Limb (tissue), 2 donors: ENCODE measurements around the gene SPC24.

ENCODE experiments used
- DNase-seq, 2 donors: peaks; one replicate each; pipeline ENCODE4 v3.0.0-alpha.2; 2016; ENCODE audit errors: extremely low spot score in 2 of 2

Gene SPC24

GRCh38 chr19:11155373-11156120, at the start of gene SPC24:
Gene SPC24 (minus strand): TSS chr19:11155782. CDS start chr19:11155776, 6 bp downstream.
- DNase-seq, result peak; percentile 96 to 99

GRCh38 chr19:11204943-11205349, 49.4 kb upstream of the SPC24 start:
- no peak for DNase-seq

- DNase-seq, result no peak
Measured at GRCh38 chr19:11204076-11204602, 48.6 kb upstream of the SPC24 start.

- peak; percentile 25 to 71 for DNase-seq
Measured at GRCh38 chr19:11203194-11204075, 47.9 kb upstream of the SPC24 start.

- DNase-seq, result no peak
Measured at GRCh38 chr19:11202488-11203193, 47.1 kb upstream of the SPC24 start.

- DNase-seq, result no peak
Measured at GRCh38 chr19:11201791-11202190, 46.2 kb upstream of the SPC24 start.

GRCh38 chr19:11200931-11201330, 45.3 kb upstream of the SPC24 start:
- DNase-seq, result no peak

- DNase-seq, result no peak
Measured at GRCh38 chr19:11200015-11200574, 44.5 kb upstream of the SPC24 start.

GRCh38 chr19:11199517-11199916, 43.9 kb upstream of the SPC24 start:
- DNase-seq, result no peak

- no peak for DNase-seq
Measured at GRCh38 chr19:11198769-11199424, 43.3 kb upstream of the SPC24 start.

GRCh38 chr19:11198175-11198534, 42.6 kb upstream of the SPC24 start:
- no peak for DNase-seq

- DNase-seq, result peak; percentile 83 to 94
Measured at GRCh38 chr19:11197291-11198174, 42.0 kb upstream of the SPC24 start, which contains the start of gene KANK2. Gene KANK2 (minus strand): TSS chr19:11197545. CDS start chr19:11194511, 3,034 bp downstream.

- DNase-seq, result peak; percentile 54 to 81
Measured at GRCh38 chr19:11196406-11197287, 41.1 kb upstream of the SPC24 start.

- no peak for DNase-seq
Measured at GRCh38 chr19:11195681-11196080, 40.1 kb upstream of the SPC24 start.

- peak; percentile 64 to 79 for DNase-seq
Measured at GRCh38 chr19:11194656-11195558, 39.3 kb upstream of the SPC24 start.

- DNase-seq, result no peak
Measured at GRCh38 chr19:11194173-11194572, 38.6 kb upstream of the SPC24 start.
